SU-DHL-6 (cell line): Measurements from ENCODE around the gene TYRO3.

Source experiments
- H2AFZ ChIP-seq: fragments of 200-600 bp; sonication (generic); 2 replicates; pipeline ENCODE4 v1.6.1; 2014; ENCODE audit warnings: low read depth, mild to moderate bottlenecking, moderate library complexity, mixed read lengths, antibody characterized with exemption, low read length; ENCODE audit not compliant: severe bottlenecking
- H3F3A ChIP-seq: fragments of 200-600 bp; shearing (Covaris generic); 2 replicates; pipeline ENCODE4 v1.6.0; 2016; ENCODE audit warnings: antibody characterized with exemption, mild to moderate bottlenecking; ENCODE audit not compliant: insufficient read depth
- H3K27ac ChIP-seq: fragments of 200-600 bp; sonication (generic); 2 replicates; pipeline ENCODE4 v1.5.1; 2016; ENCODE audit warnings: low read depth, mild to moderate bottlenecking, low read length, moderate library complexity, mixed read lengths
- H3K27me3 ChIP-seq: fragments of 200-600 bp; sonication (generic), shearing (Covaris generic); 2 replicates; pipeline ENCODE4 v1.6.0; 2014; ENCODE audit warnings: mild to moderate bottlenecking, low read length
- H3K36me3 ChIP-seq: fragments of 200-600 bp; sonication (generic); 2 replicates; pipeline ENCODE4 v1.6.1; 2014; ENCODE audit warnings: mild to moderate bottlenecking, low read length, mixed read lengths
- H3K4me2 ChIP-seq: fragments of 300-600, 200-600 bp; shearing (Covaris generic), sonication (generic); 2 replicates; pipeline ENCODE4 v1.6.0; 2014; ENCODE audit warnings: low read length, low read depth, mild to moderate bottlenecking; ENCODE audit not compliant: poor library complexity, severe bottlenecking
- H3K4me3 ChIP-seq: fragments of 200-600 bp; sonication (generic); 2 replicates; pipeline ENCODE4 v1.5.1; 2014; ENCODE audit warnings: antibody characterized with exemption, low read length, mild to moderate bottlenecking, mixed read lengths; ENCODE audit not compliant: insufficient read depth, poor library complexity, severe bottlenecking
- H3K79me2 ChIP-seq: fragments of 200-600 bp; sonication (generic); 2 replicates; pipeline ENCODE4 v1.6.1; 2014; ENCODE audit warnings: mild to moderate bottlenecking, low read length, moderate library complexity; ENCODE audit not compliant: insufficient read depth
- H3K9ac ChIP-seq: fragments of 200-600 bp; sonication (generic); 2 replicates; pipeline ENCODE4 v1.7.0; 2014; ENCODE audit warnings: mild to moderate bottlenecking, low read length
- H3K9me2 ChIP-seq: fragments of 200-600 bp; sonication (generic); replicated peaks from 2 replicates; pipeline ENCODE4 v1.6.1; 2014; ENCODE audit warnings: low read length; ENCODE audit not compliant: insufficient read depth
- H3K9me3 ChIP-seq: fragments of 200-600 bp; sonication (generic); 2 replicates; pipeline ENCODE4 v1.6.1; 2014; ENCODE audit warnings: low read length, mixed read lengths; ENCODE audit not compliant: insufficient read depth
- H4K20me1 ChIP-seq: fragments of 200-600 bp; sonication (generic); 2 replicates; pipeline ENCODE4 v1.6.1; 2014; ENCODE audit warnings: low read depth, mild to moderate bottlenecking, antibody characterized with exemption, low read length, moderate library complexity, mixed read lengths
- CTCF ChIP-seq: fragments of 200-600 bp; sonication (generic); IDR thresholded peaks from one replicate; pipeline ENCODE4 v1.5.1; 2017; ENCODE audit warnings: antibody characterized with exemption, mild to moderate bottlenecking, low read length, moderate library complexity; ENCODE audit not compliant: insufficient read depth, poor library complexity, severe bottlenecking
- EZH2phosphoT487 ChIP-seq: fragments of 200-600 bp; sonication (generic), shearing (Covaris generic); conservative IDR thresholded peaks from 2 replicates; pipeline ENCODE4 v1.6.1; 2018; ENCODE audit warnings: mild to moderate bottlenecking, antibody characterized with exemption, low read length, moderate library complexity, mixed read lengths

TYRO3 gene

GRCh38 chr15:41622901-41623300, 63.9 kb downstream of the TYRO3 start:
- Histone ChIP-seq H3F3A (no peaks in the 10 kb centered on the region), H3K9ac (no peak overlapping the region), H3K4me2 (no peak overlapping the region), H3K9me3 (no peaks in the 10 kb centered on the region), H3K79me2 (no peaks in the 10 kb centered on the region), H4K20me1 (no peaks in the 10 kb centered on the region), H3K27me3 (no peaks in the 10 kb centered on the region), H3K27ac (no peak overlapping the region), H3K9me2 (no peaks in the 10 kb centered on the region), H3K4me3 (no peak overlapping the region), H2AFZ (no peak overlapping the region), H3K36me3 (no peaks in the 10 kb centered on the region)
- TF ChIP-seq EZH2phosphoT487 (no peak), CTCF (no peak)

GRCh38 chr15:41627203-41627602, 68.2 kb downstream of the TYRO3 start:
- H3F3A ChIP-seq: no peaks in the 10 kb centered on the region
- H2AFZ ChIP-seq: no peak overlapping the region
- H3K36me3 ChIP-seq: no peaks in the 10 kb centered on the region
- TF ChIP-seq CTCF: no peak
- no peak for TF ChIP-seq EZH2phosphoT487
- no peak overlapping the region for H3K4me3 ChIP-seq
- no peaks in the 10 kb centered on the region for H4K20me1 ChIP-seq
- no peak overlapping the region for H3K4me2 ChIP-seq
- no peak overlapping the region for H3K9ac ChIP-seq
- H3K9me2 ChIP-seq: no peaks in the 10 kb centered on the region
- H3K79me2 ChIP-seq: no peaks in the 10 kb centered on the region
- no peak overlapping the region for H3K27ac ChIP-seq
- H3K27me3 ChIP-seq: no peaks in the 10 kb centered on the region
- H3K9me3 ChIP-seq: no peaks in the 10 kb centered on the region

- Histone ChIP-seq H3K27me3 (no peaks in the 10 kb centered on the region), H3F3A (no peaks in the 10 kb centered on the region), H3K79me2 (no peaks in the 10 kb centered on the region), H3K36me3 (no peaks in the 10 kb centered on the region), H3K9me2 (no peaks in the 10 kb centered on the region), H3K4me3 (no peak overlapping the region), H2AFZ (no peak overlapping the region), H3K9ac (no peak overlapping the region), H3K9me3 (no peaks in the 10 kb centered on the region), H3K4me2 (no peak overlapping the region), H3K27ac (no peak overlapping the region), H4K20me1 (no peaks in the 10 kb centered on the region)
- no peak for TF ChIP-seq CTCF
- TF ChIP-seq EZH2phosphoT487: no peak
Measured at GRCh38 chr15:41629463-41629862, 70.5 kb downstream of the TYRO3 start.
